NT2/D1 (cell line): ENCODE data around the gene SUPT20H.

Experiments used
- YY1 ChIP-seq: IDR thresholded peaks from 2 replicates; pipeline ENCODE4 v1.6.1; 2011; ENCODE audit not compliant: insufficient read length, insufficient read depth
- ZNF274 ChIP-seq: IDR thresholded peaks from 2 replicates; pipeline ENCODE4 v1.6.1; 2011; ENCODE audit warnings: mild to moderate bottlenecking, low read depth, low read length

DNA sequence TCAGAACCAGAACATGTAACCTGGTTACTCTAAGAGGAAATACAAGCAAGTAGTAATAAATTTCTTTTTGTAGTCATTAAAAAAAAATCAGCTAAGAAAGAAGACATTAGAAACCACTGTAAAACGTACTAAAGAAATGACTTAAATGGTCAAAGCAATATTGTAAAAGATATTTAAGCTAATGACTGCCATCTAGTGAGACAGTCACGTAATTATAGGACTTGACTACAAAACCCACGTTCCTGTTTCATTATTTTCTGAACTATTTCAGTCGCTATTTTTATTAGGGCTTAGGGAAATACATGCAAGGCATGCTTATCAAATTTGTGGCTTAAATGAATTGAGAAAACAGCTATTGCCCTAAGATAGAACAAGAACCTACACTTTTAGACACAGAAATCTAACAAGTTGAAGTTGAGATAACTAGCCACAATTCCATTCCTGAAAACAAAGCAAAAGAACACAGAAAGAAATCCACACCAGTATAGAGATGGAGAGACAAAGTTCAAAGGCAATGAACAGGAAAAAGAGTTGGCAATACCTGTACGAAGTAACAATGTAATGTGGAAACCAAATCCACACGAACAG, 78.2 kb downstream of the SUPT20H start:
- TF ChIP-seq YY1 = no peak
- no peak for TF ChIP-seq ZNF274
